MM.1S (cell line): Measurements from ENCODE around the gene PARP6.

Experiments used
- CTCF ChIP-seq: fragments of 300-600 bp; sonication (generic); IDR thresholded peaks from 2 replicates; pipeline ENCODE4 v1.5.1; 2016; ENCODE audit warnings: antibody characterized with exemption, low read length, mixed read lengths
- EZH2 ChIP-seq: fragments of 300-600 bp; sonication (generic); optimal IDR thresholded peaks from 2 replicates; pipeline ENCODE3; 2017; ENCODE audit warnings: low read depth, mild to moderate bottlenecking, antibody characterized with exemption, low read length, mixed read lengths

- TF ChIP-seq EZH2 (no peak), CTCF (no peak)
Observed at GRCh38 chr15:72288796-72289596, 16.6 kb upstream of the PARP6 start.
